Mesendoderm (in vitro differentiated cells): Measurements from ENCODE around the gene INSIG2.
"Not testable (repeated sequence)": the region's sequence is repeated elsewhere in the genome, so short reads cannot be mapped to it uniquely, and the experiment has no call there.

Source experiments
- DNase-seq: peaks from one replicate; pipeline ENCODE4 v3.0.0; 2013
- H2AK5ac ChIP-seq: 2 replicates; pipeline ENCODE4 v1.6.1; 2013; ENCODE audit warnings: low read length, inconsistent platforms
- H2BK120ac ChIP-seq: 2 replicates; pipeline ENCODE4 v1.6.1; 2013; ENCODE audit warnings: low read depth, mild to moderate bottlenecking, low read length, moderate library complexity, mixed read lengths
- H2BK15ac ChIP-seq: replicated peaks from 2 replicates; pipeline ENCODE4 v1.6.1; 2013; ENCODE audit warnings: low read depth, mild to moderate bottlenecking, moderate library complexity
- H2BK5ac ChIP-seq: 2 replicates; pipeline ENCODE4 v1.6.1; 2013; ENCODE audit warnings: low read length, inconsistent platforms
- H3K18ac ChIP-seq: 2 replicates; pipeline ENCODE4 v1.6.1; 2013; ENCODE audit warnings: mild to moderate bottlenecking, low read length, mixed read lengths
- H3K23ac ChIP-seq: one replicate; pipeline ENCODE4 v1.6.1; 2013; ENCODE audit warnings: low read length
- H3K27ac ChIP-seq: 2 replicates; pipeline ENCODE4 v1.5.1; 2013; ENCODE audit warnings: low read depth, mild to moderate bottlenecking, inconsistent platforms, low read length, moderate library complexity
- H3K27me3 ChIP-seq: 2 replicates; pipeline ENCODE4 v1.6.1; 2013; ENCODE audit warnings: low read length, control low read depth, mild to moderate bottlenecking, inconsistent platforms; ENCODE audit not compliant: insufficient read depth, poor library complexity
- H3K36me3 ChIP-seq: 2 replicates; pipeline ENCODE4 v1.6.1; 2013; ENCODE audit warnings: low read length, inconsistent platforms; ENCODE audit not compliant: control insufficient read depth, insufficient read depth
- H3K4ac ChIP-seq: one replicate; pipeline ENCODE4 v1.6.1; 2013; ENCODE audit warnings: low read depth, mild to moderate bottlenecking, low read length, moderate library complexity
- H3K4me1 ChIP-seq: 2 replicates; pipeline ENCODE4 v1.6.1; 2013; ENCODE audit warnings: low read depth, low read length, inconsistent platforms; ENCODE audit not compliant: control insufficient read depth
- H3K4me2 ChIP-seq: 2 replicates; pipeline ENCODE4 v1.6.1; 2013; ENCODE audit warnings: low read length
- H3K4me3 ChIP-seq: 2 replicates; pipeline ENCODE4 v1.5.1; 2013; ENCODE audit warnings: mild to moderate bottlenecking, low read length
- H3K56ac ChIP-seq: one replicate; pipeline ENCODE4 v1.6.1; 2013; ENCODE audit warnings: low read length
- H3K79me1 ChIP-seq: 2 replicates; pipeline ENCODE4 v1.6.1; 2013; ENCODE audit warnings: low read length, inconsistent platforms
- H3K79me2 ChIP-seq: 2 replicates; pipeline ENCODE4 v1.6.1; 2013; ENCODE audit warnings: mild to moderate bottlenecking, low read length; ENCODE audit not compliant: control insufficient read depth, insufficient read depth
- H3K9ac ChIP-seq: 2 replicates; pipeline ENCODE4 v1.6.1; 2013; ENCODE audit warnings: low read length, inconsistent platforms
- H4K5ac ChIP-seq: one replicate; pipeline ENCODE4 v1.6.1; 2013; ENCODE audit warnings: low read length
- H4K8ac ChIP-seq: one replicate; pipeline ENCODE4 v1.6.1; 2013; ENCODE audit warnings: low read depth, mild to moderate bottlenecking, control low read depth, low read length, moderate library complexity
- WGBS: extraction: QIAGEN DNeasy Blood & Tissue Kit; methylation state at CpG from one replicate; pipeline ENCODE4 v1.1.7; 2013; ENCODE audit warnings: low lambda C conversion rate, missing lambda C conversion rate; ENCODE audit not compliant: insufficient coverage; ENCODE audit errors: extremely low coverage; 5-methylcytosine and 5-hydroxymethylcytosine counted together

Gene INSIG2

GRCh38 chr2:118089139-118089800, 999 bp downstream of the INSIG2 start:
- DNase-seq, result peak; percentile 27
- no peak overlapping the region for H4K8ac ChIP-seq
- no peak overlapping the region for H2BK5ac ChIP-seq
- no peak overlapping the region for H3K18ac ChIP-seq
- H2AK5ac ChIP-seq, result no peak overlapping the region
- peak overlapping the region; percentile 89 for H3K9ac ChIP-seq
- H3K36me3 ChIP-seq, result no peaks in the 10 kb centered on the region
- no peaks in the 10 kb centered on the region for H3K4me1 ChIP-seq
- peaks cover 12% of the 10 kb centered on the region for H3K79me1 ChIP-seq
- no peak overlapping the region for H3K23ac ChIP-seq
- no peak overlapping the region for H2BK120ac ChIP-seq
- no peak overlapping the region for H3K4ac ChIP-seq
- H3K4me3 ChIP-seq, result peak overlapping the region; percentile 97
- WGBS, result no CpG with 5 or more reads among the region's 11 CpGs
- H2BK15ac ChIP-seq, result no peak overlapping the region
- H3K56ac ChIP-seq, result peak overlapping the region; percentile 95
- H3K27me3 ChIP-seq, result no peaks in the 10 kb centered on the region
- H3K4me2 ChIP-seq, result peak overlapping the region; percentile 93
- H3K27ac ChIP-seq, result no peak overlapping the region
- no peak overlapping the region for H4K5ac ChIP-seq
- peaks cover 16% of the 10 kb centered on the region for H3K79me2 ChIP-seq

GRCh38 chr2:118090387-118091139, 2.3 kb downstream of the INSIG2 start:
- Histone ChIP-seq H3K9ac (no peak overlapping the region), H3K4me2 (no peak overlapping the region), H3K79me1 (peaks cover 12% of the 10 kb centered on the region), H2BK15ac (no peak overlapping the region), H3K4ac (no peak overlapping the region), H3K23ac (no peak overlapping the region), H3K56ac (no peak overlapping the region), H2AK5ac (no peak overlapping the region), H4K8ac (no peak overlapping the region), H3K4me1 (no peaks in the 10 kb centered on the region), H3K36me3 (no peaks in the 10 kb centered on the region), H2BK5ac (no peak overlapping the region), H3K27me3 (no peaks in the 10 kb centered on the region), H4K5ac (no peak overlapping the region), H2BK120ac (no peak overlapping the region), H3K79me2 (peaks cover 17% of the 10 kb centered on the region), H3K4me3 (no peak overlapping the region), H3K27ac (no peak overlapping the region), H3K18ac (no peak overlapping the region)
- whole genome bisulfite sequencing, result no CpG with 5 or more reads among the region's 5 CpGs
- no peak for DNase-seq

- no peak overlapping the region for H3K4ac ChIP-seq
- H3K36me3 ChIP-seq, result no peaks in the 10 kb centered on the region
- H3K4me3 ChIP-seq, result no peak overlapping the region
- H3K79me2 ChIP-seq, result peaks cover 17% of the 10 kb centered on the region
- H2BK15ac ChIP-seq, result no peak overlapping the region
- no peak overlapping the region for H3K9ac ChIP-seq
- no peak overlapping the region for H3K27ac ChIP-seq
- no peaks in the 10 kb centered on the region for H3K27me3 ChIP-seq
- no peak overlapping the region for H3K56ac ChIP-seq
- no peak for DNase-seq
- H2BK5ac ChIP-seq, result no peak overlapping the region
- H3K4me1 ChIP-seq, result no peaks in the 10 kb centered on the region
- H3K4me2 ChIP-seq, result no peak overlapping the region
- peaks cover 12% of the 10 kb centered on the region for H3K79me1 ChIP-seq
- no peak overlapping the region for H4K8ac ChIP-seq
- H4K5ac ChIP-seq, result no peak overlapping the region
- no peak overlapping the region for H2AK5ac ChIP-seq
- H3K23ac ChIP-seq, result no peak overlapping the region
- no CpG with 5 or more reads among the region's 2 CpGs for WGBS
- H3K18ac ChIP-seq, result no peak overlapping the region
- H2BK120ac ChIP-seq, result no peak overlapping the region
Measured at GRCh38 chr2:118091140-118091478, 2.8 kb downstream of the INSIG2 start.

GRCh38 chr2:118091631-118092030, 3.4 kb downstream of the INSIG2 start:
- WGBS, result no CpG with 5 or more reads among the region's 1 CpG
- no peak overlapping the region for H3K4ac ChIP-seq
- no peak overlapping the region for H3K4me2 ChIP-seq
- H2BK120ac ChIP-seq, result no peak overlapping the region
- H3K27ac ChIP-seq, result no peak overlapping the region
- DNase-seq, result no peak
- H3K36me3 ChIP-seq, result no peaks in the 10 kb centered on the region
- peaks cover 17% of the 10 kb centered on the region for H3K79me2 ChIP-seq
- H4K5ac ChIP-seq, result no peak overlapping the region
- no peaks in the 10 kb centered on the region for H3K4me1 ChIP-seq
- peaks cover 12% of the 10 kb centered on the region for H3K79me1 ChIP-seq
- H3K23ac ChIP-seq, result no peak overlapping the region
- no peak overlapping the region for H3K9ac ChIP-seq
- no peak overlapping the region for H2AK5ac ChIP-seq
- no peak overlapping the region for H2BK5ac ChIP-seq
- no peak overlapping the region for H3K18ac ChIP-seq
- no peak overlapping the region for H3K56ac ChIP-seq
- H2BK15ac ChIP-seq, result no peak overlapping the region
- no peaks in the 10 kb centered on the region for H3K27me3 ChIP-seq
- H3K4me3 ChIP-seq, result no peak overlapping the region
- no peak overlapping the region for H4K8ac ChIP-seq

GRCh38 chr2:118094102-118094501, 5.8 kb downstream of the INSIG2 start:
- not testable (repeated sequence) for H4K8ac ChIP-seq, H3K4me1 ChIP-seq, H2BK120ac ChIP-seq, H3K56ac ChIP-seq, H3K4ac ChIP-seq, H3K27me3 ChIP-seq, H3K18ac ChIP-seq, H2BK5ac ChIP-seq, H3K36me3 ChIP-seq, H3K23ac ChIP-seq, H2BK15ac ChIP-seq, H4K5ac ChIP-seq, H2AK5ac ChIP-seq, H3K79me1 ChIP-seq, H3K4me2 ChIP-seq, H3K9ac ChIP-seq, DNase-seq, H3K4me3 ChIP-seq, H3K27ac ChIP-seq
- H3K79me2 ChIP-seq, result peaks cover 13% of the 10 kb centered on the region

GRCh38 chr2:118094503-118094902, 6.2 kb downstream of the INSIG2 start:
- Histone ChIP-seq H4K8ac (no peak overlapping the region), H4K5ac (no peak overlapping the region), H3K27ac (no peak overlapping the region), H3K4ac (no peak overlapping the region), H2AK5ac (no peak overlapping the region), H3K4me3 (no peak overlapping the region), H2BK5ac (no peak overlapping the region), H3K27me3 (no peaks in the 10 kb centered on the region), H3K18ac (no peak overlapping the region), H2BK120ac (no peak overlapping the region), H2BK15ac (no peak overlapping the region), H3K56ac (no peak overlapping the region), H3K4me1 (no peaks in the 10 kb centered on the region), H3K9ac (no peak overlapping the region), H3K23ac (no peak overlapping the region), H3K4me2 (no peak overlapping the region), H3K79me1 (peaks cover 5% of the 10 kb centered on the region), H3K36me3 (no peaks in the 10 kb centered on the region), H3K79me2 (peaks cover 9% of the 10 kb centered on the region)
- DNase-seq, result no peak
- WGBS, result no CpG with 5 or more reads among the region's 2 CpGs
